Superior temporal gyrus (tissue), 1 donor: ENCODE data around the gene SMARCC1.

Experiments used
- DNase-seq: peaks from one replicate; pipeline ENCODE4 v3.0.0-alpha.2; 2016; ENCODE audit errors: extremely low spot score

The SMARCC1 gene

GRCh38 chr3:47634996-47635395 lies 146.7 kb downstream of the SMARCC1 start:
- DNase-seq, result peak; percentile 83

GRCh38 chr3:47630810-47631209 lies 150.9 kb downstream of the SMARCC1 start:
- no peak for DNase-seq

GRCh38 chr3:47629770-47630169 lies 151.9 kb downstream of the SMARCC1 start:
- DNase-seq, result no peak

- DNase-seq, result no peak
These were observed 153.3 kb downstream of the SMARCC1 start for GRCh38 chr3:47628426-47628825.

GRCh38 chr3:47622671-47623461 lies 158.8 kb downstream of the SMARCC1 start:
- no peak for DNase-seq

GRCh38 chr3:47617086-47618010 lies 164.3 kb downstream of the SMARCC1 start:
- DNase-seq, result no peak

GRCh38 chr3:47614788-47615187 lies 166.9 kb downstream of the SMARCC1 start:
- no peak for DNase-seq

- DNase-seq, result peak; percentile 71
These were observed 168.0 kb downstream of the SMARCC1 start for GRCh38 chr3:47613722-47614121.

GRCh38 chr3:47612879-47613278 lies 168.8 kb downstream of the SMARCC1 start:
- no peak for DNase-seq

- peak; percentile 75 for DNase-seq
These were observed 169.5 kb downstream of the SMARCC1 start for GRCh38 chr3:47612178-47612577.

- peak; percentile 69 for DNase-seq
These were observed 170.1 kb downstream of the SMARCC1 start for GRCh38 chr3:47611576-47611975.

- peak; percentile 58 for DNase-seq
These were observed 171.1 kb downstream of the SMARCC1 start for GRCh38 chr3:47610583-47610982.

- DNase-seq, result no peak
These were observed 174.4 kb downstream of the SMARCC1 start for GRCh38 chr3:47607335-47607734.

GRCh38 chr3:47606165-47606564 lies 175.5 kb downstream of the SMARCC1 start:
- DNase-seq, result peak; percentile 25

GRCh38 chr3:47605652-47606051 lies 176.0 kb downstream of the SMARCC1 start:
- DNase-seq, result no peak

GRCh38 chr3:47604145-47604544 lies 177.5 kb downstream of the SMARCC1 start:
- DNase-seq, result no peak

GRCh38 chr3:47603332-47603731 lies 178.4 kb downstream of the SMARCC1 start:
- DNase-seq, result no peak

- peak; percentile 71 for DNase-seq
These were observed 180.4 kb downstream of the SMARCC1 start for GRCh38 chr3:47601281-47601680.

GRCh38 chr3:47594792-47595191 lies 186.9 kb downstream of the SMARCC1 start:
- no peak for DNase-seq

- no peak for DNase-seq
These were observed 189.5 kb downstream of the SMARCC1 start for GRCh38 chr3:47592066-47592795.

- DNase-seq, result no peak
These were observed 191.5 kb downstream of the SMARCC1 start for GRCh38 chr3:47590216-47590615.

- DNase-seq, result no peak
These were observed 193.1 kb downstream of the SMARCC1 start for GRCh38 chr3:47588587-47588986.
